HFFc6 (cell line): Measurements from ENCODE around the gene SRL. TPM values are rescaled to one million over a fixed set of nuclear protein-coding genes. Genes with fewer than 3 reads are reported as not detected.

Experiments used
- DNase-seq: peaks from one replicate; pipeline ENCODE4 v3.0.0-alpha.2; 2018
- H3K27ac Mint-ChIP-seq: 2 replicates; pipeline ENCODE4 v1.8.0; 2020; ENCODE audit warnings: mild to moderate bottlenecking, mixed read lengths
- H3K27me3 Mint-ChIP-seq: 2 replicates; pipeline ENCODE4 v1.8.0; 2021; ENCODE audit warnings: mild to moderate bottlenecking, moderate library complexity, mixed read lengths; ENCODE audit not compliant: insufficient read depth
- H3K36me3 Mint-ChIP-seq: 2 replicates; pipeline ENCODE4 v1.8.0; 2021; ENCODE audit warnings: low read depth, mixed read lengths
- H3K4me1 Mint-ChIP-seq: 2 replicates; pipeline ENCODE4 v1.8.0; 2020; ENCODE audit warnings: low read depth, mixed read lengths
- H3K4me3 Mint-ChIP-seq: 2 replicates; pipeline ENCODE4 v1.8.0; 2020; ENCODE audit warnings: mild to moderate bottlenecking, moderate library complexity, mixed read lengths
- H3K9me3 Mint-ChIP-seq: 2 replicates; pipeline ENCODE4 v1.8.0; 2020; ENCODE audit warnings: mild to moderate bottlenecking, mixed read lengths
- CTCF ChIP-seq: fragments of 200-600 bp; sonication (generic); IDR thresholded peaks from 2 replicates; pipeline ENCODE4 v1.5.0; 2021; ENCODE audit warnings: antibody characterized with exemption, mild to moderate bottlenecking
- total RNA-seq, 6 experiments: library from RNA; stranded (reverse); fragmentation: NEBNext Ultra II Directional; extraction: Animal tissue kit (Norgen Biotek cat#: 25700); gene quantifications; 2 replicates in 1 of 6; 3 replicates in 5 of 6; pipeline ENCODE4 v1.2.3, GENCODE V29; 2021

Gene SRL
- total RNA-seq, 6 experiments from 2014 or later: not detected

- no peak for TF ChIP-seq CTCF
- peaks cover 26% of the 10 kb centered on the region for H3K4me1 Mint-ChIP-seq
- no peak overlapping the region for H3K4me3 Mint-ChIP-seq
- H3K9me3 Mint-ChIP-seq: no peaks in the 10 kb centered on the region
- no peak for DNase-seq
- no peaks in the 10 kb centered on the region; the same call in none of the 2 replicates for H3K27me3 Mint-ChIP-seq
- no peak overlapping the region for H3K27ac Mint-ChIP-seq
- no peaks in the 10 kb centered on the region for H3K36me3 Mint-ChIP-seq
Observed at GRCh38 chr16:4232541-4233386, 9.1 kb downstream of the SRL start.

GRCh38 chr16:4231886-4232285, 10.0 kb downstream of the SRL start:
- Mint-ChIP-seq H3K4me3 (no peak overlapping the region), H3K4me1 (peaks cover 26% of the 10 kb centered on the region), H3K27ac (no peak overlapping the region), H3K9me3 (no peaks in the 10 kb centered on the region), H3K36me3 (no peaks in the 10 kb centered on the region), H3K27me3 (no peaks in the 10 kb centered on the region; the same call in 1 of the 2 replicates)
- no peak for TF ChIP-seq CTCF
- DNase-seq: no peak

- Mint-ChIP-seq H3K36me3 (no peaks in the 10 kb centered on the region), H3K27me3 (no peaks in the 10 kb centered on the region; the same call in 1 of the 2 replicates), H3K27ac (no peak overlapping the region), H3K4me3 (no peak overlapping the region), H3K4me1 (peaks cover 26% of the 10 kb centered on the region), H3K9me3 (no peaks in the 10 kb centered on the region)
- no peak for TF ChIP-seq CTCF
- DNase-seq: no peak
Observed at GRCh38 chr16:4231367-4231766, 10.5 kb downstream of the SRL start.

- Mint-ChIP-seq H3K4me1 (no peaks in the 10 kb centered on the region), H3K4me3 (no peak overlapping the region), H3K27me3 (peaks cover 1% of the 10 kb centered on the region), H3K27ac (no peak overlapping the region), H3K36me3 (no peaks in the 10 kb centered on the region), H3K9me3 (no peaks in the 10 kb centered on the region)
- TF ChIP-seq CTCF: no peak
- no peak for DNase-seq
Observed at GRCh38 chr16:4227040-4227332, 14.9 kb downstream of the SRL start.

- no peak for DNase-seq
- Mint-ChIP-seq H3K4me3 (no peak overlapping the region), H3K27ac (no peak overlapping the region), H3K4me1 (no peaks in the 10 kb centered on the region), H3K36me3 (no peaks in the 10 kb centered on the region), H3K27me3 (peaks cover 2% of the 10 kb centered on the region), H3K9me3 (no peaks in the 10 kb centered on the region)
- no peak for TF ChIP-seq CTCF
Observed at GRCh38 chr16:4226251-4227039, 15.4 kb downstream of the SRL start.
